LHCN-M2 (cell line): ENCODE measurements around the gene PTPN11. TPM values are rescaled to one million over a fixed set of nuclear protein-coding genes. Genes with fewer than 3 reads are reported as not detected.
"Not testable (repeated sequence)": the region's sequence is repeated elsewhere in the genome, so short reads cannot be mapped to it uniquely, and the experiment has no call there.

Experiments used
- DNase-seq: peaks from one replicate; pipeline ENCODE4 v3.0.0-alpha.2; 2012; ENCODE audit warnings: low read depth
- total RNA-seq: library from RNA; depleted of rRNA; stranded (reverse); fragments of >200 nt; gene quantifications from 2 replicates; pipeline ENCODE4 v1.2.3, GENCODE V29; 2014

The PTPN11 gene
- total RNA-seq, 1 experiment from 2014 or later: 97.0 TPM

DNA sequence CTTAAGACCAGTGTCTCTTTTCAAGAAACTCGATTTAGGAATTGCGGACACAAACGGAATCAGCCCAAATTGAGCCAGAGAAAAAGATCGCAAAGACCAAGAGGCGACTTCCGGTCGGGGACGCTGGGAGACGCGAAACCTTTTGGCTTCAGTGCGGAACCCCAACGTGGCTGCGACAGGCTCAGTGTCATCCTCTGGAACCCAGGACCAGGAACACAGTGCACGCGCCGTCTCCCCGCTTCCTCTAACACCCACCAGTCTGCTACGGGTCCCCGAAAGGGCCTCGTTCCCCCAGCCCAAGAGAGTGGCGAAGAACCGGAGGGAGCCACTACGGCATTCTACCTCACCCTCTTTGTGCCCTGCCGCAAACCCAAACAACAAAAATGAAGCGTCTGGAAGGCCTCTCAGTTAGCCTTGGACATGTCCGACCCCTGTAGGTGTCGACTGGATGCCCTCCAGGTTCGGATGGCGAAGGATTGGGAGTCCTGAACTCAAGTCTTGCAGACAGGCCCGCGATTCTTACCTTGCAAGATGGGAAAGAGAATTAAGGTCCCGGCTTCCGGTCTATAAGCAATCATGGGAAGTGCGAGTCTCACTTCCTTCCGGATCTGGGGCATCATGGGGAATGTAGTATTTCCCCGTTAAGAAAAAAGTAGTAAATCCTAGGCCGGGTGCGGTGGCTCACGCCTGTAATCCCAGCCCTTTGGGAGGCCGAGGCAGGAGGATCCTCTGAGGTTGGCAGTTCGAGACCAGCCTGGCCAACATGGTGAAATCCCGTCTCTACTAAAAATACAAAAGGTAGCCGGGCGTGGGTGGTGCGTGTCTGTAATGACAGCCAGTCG, 9.5 kb upstream of the PTPN11 start, which contains the start of gene RPL6:
Gene RPL6 (minus strand): TSS at position 542 of the 842 bp plus-strand sequence. CDS start 949 bp downstream, outside the sequence.
- peak; percentile 95 for DNase-seq

DNA sequence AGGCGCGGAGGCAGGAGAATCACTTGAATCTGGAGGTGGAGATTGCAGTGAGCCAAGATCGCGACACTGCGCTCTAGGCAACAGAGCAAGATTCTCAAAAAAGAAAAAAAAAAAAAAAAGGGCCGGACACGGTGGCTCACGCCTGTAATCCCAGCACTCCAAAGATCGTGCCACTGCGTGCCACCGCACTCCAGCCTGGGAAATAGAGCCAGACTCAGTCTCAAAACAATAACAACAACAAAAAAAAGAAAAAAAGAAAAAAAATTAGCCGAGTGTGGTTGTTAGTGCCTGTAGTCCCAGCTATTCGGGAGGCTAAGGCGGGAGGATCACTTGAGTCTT, 8.9 kb upstream of the PTPN11 start:
- DNase-seq: no peak

GRCh38 chr12:112413855-112414625, 4.7 kb upstream of the PTPN11 start:
- no peak for DNase-seq

GRCh38 chr12:112415457-112415856, 3.3 kb upstream of the PTPN11 start:
- not testable (repeated sequence) for DNase-seq

DNA sequence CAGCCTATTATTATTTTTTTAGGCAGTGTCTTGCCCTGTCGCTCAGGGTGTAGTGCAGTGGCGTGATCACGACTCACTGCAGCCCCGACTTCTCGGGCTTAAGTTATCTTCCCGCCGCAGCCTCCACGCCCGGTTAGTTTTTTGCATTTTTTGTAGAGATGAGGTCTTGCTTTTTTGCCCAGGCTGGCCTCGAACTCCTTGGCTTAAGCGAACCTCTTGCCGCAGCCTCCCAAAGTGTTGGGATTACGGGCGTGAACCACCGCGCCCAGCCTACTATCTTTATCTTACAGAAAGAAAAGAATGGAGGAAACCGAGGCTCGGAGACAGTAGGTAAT, 507 bp upstream of the PTPN11 start:
- no peak for DNase-seq

- peak; percentile 72 for DNase-seq
These were observed 768 bp downstream of the PTPN11 start for GRCh38 chr12:112419297-112420133.

GRCh38 chr12:112420740-112421139, 2.0 kb downstream of the PTPN11 start:
- no peak for DNase-seq

GRCh38 chr12:112421363-112421762, 2.6 kb downstream of the PTPN11 start:
- no peak for DNase-seq

DNA sequence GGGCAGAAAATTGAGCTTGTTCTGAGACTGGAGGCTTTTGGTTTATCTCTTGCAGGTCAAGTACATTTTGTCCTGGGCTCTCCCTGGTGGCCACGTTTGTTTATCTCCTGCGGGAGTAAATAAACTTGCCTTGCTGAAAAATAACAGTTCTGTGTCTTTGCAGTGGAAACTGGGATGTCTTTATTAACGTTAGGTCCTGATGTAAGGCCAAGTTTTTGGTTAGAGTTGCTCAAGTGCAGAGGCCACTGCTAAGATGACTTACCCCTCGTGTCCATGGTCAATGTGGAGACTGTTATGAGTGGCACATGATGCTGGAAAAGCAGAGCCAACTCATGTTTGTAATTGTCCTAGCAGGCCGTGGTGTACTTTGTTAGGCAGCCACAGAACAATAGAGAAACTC, 3.8 kb downstream of the PTPN11 start:
- peak; percentile 23 for DNase-seq

- DNase-seq: no peak
These were observed 5.4 kb downstream of the PTPN11 start for GRCh38 chr12:112424126-112424525.

- DNase-seq: no peak
These were observed 7.0 kb downstream of the PTPN11 start for GRCh38 chr12:112425582-112426382.

DNA sequence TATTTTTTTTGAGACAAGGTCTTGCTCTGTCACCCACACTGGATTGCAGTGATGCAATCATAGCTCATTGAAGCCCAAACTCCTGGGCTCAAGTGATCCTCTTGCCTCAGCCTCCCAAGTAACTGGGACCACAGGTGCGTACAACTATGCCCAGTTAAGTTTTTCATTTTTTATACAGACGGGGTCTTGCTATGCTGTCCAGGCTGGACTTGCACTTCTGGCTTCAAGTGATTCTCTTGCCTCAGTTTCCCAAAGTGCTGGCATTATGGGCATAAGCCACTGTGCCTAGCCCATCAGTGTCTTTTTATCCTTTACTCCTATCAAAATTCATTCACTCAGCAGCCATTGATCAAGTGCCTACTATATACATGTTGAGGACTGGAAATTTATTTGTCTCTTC, 9.0 kb downstream of the PTPN11 start:
- DNase-seq: no peak

- DNase-seq: no peak
These were observed 12.2 kb downstream of the PTPN11 start for GRCh38 chr12:112430929-112431328.

DNA sequence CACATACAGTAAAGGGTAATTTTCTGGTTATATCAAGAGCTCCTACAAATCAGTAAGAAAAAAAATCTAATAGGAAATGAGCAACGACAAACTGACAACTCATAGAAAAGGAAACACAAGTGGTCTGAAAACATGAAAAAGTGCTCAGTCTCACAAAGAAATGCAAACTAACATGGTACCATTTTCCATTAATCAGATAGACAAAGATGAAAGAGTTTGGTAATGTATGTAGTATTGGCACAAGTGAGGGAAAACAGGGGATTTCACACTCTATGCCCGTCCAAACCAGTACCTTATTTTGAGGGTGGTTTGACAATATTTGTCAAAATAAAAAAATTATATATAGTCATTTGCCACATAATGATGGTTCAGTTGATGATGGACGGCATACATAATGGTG, 13.2 kb downstream of the PTPN11 start:
- DNase-seq: no peak

DNA sequence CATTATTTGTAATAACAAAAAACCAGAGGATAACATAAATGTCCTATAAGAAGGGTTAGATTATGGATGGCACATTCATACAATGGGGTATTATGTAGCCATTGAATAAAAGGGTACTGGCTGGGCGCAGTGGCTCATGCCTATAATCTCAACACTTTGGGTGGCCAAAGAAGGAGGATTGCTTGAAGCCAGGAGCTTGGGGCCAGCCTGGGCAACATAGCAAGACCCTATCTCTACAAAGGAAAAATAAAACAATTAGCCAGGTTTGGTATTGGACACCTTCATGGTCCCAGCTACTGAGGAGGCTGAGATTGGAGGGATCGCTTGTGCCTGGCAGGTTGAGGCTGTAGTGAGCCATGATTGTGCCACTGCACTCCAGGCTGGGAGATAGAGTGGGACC, 14.8 kb downstream of the PTPN11 start:
- no peak for DNase-seq

GRCh38 chr12:112438645-112439044, 19.9 kb downstream of the PTPN11 start:
- not testable (repeated sequence) for DNase-seq

DNA sequence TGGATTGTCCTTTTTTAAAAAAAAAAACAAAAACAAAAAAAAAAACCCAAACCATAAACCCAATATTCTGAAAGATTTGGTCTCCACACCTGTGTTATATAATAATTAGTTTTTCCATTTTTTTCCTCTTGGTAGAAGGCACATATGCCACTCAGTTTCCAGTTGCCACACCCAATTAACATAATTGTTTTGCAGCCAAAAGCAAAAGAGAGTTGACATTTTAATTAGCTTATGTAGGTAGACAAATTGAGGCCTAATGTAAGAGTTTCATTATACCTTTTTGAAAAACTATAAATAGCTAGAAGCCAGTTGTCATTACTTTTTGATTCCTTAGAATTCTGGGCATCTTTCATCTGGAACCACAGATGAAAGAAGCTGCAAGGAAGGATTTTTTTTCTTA, 21.0 kb downstream of the PTPN11 start:
- no peak for DNase-seq

- DNase-seq: peak; percentile 13
These were observed 21.9 kb downstream of the PTPN11 start for GRCh38 chr12:112440653-112441052.

GRCh38 chr12:112443916-112444315, 25.2 kb downstream of the PTPN11 start:
- DNase-seq: no peak

DNA sequence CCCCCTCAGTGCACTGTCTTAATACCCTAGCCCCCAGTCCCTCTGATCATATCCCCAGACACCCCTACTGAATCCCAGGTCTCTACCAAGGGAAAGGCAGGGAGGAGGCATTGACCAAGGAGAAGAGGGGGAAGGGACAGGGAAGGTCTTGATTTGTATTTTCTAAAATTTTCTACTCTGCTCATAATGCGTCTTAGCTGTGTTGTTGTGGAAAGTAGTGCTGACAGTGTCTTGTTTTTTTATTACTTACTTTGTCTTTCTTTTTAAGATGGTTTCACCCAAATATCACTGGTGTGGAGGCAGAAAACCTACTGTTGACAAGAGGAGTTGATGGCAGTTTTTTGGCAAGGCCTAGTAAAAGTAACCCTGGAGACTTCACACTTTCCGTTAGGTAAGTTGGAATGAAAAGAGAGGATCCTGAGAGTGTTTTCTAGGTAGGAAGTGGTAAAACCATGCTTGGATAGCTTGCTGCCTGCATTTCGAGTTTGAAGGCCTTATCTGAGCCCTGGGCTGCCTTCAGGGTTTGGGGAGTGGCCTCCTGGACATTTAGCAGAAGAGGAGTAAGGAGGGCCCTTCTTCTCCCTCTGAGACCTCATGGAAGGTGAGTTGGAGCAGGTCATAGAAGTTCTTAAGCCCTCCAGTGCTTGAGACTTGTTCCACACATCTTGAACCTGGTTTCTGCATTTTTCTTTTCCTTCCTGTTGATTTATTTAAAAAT, 27.4 kb downstream of the PTPN11 start:
- DNase-seq: no peak

DNA sequence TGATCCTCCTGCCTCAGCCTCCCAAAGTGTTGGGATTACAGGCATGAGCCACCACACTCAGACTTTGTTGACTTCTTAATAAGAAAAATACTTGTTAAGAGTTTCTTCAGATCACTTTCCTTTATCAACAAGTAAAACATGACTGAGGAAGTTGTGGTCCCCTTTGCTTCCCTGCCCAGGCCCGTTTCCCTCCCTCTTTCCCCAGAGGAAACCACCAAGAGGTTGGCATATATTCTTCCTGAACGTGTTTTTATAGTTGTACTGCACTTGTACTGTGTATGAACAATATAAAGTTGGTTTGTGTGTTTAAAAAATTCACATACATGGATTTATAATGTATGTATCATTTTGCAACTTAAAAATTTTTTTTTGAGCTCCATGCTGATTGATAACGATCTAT, 28.4 kb downstream of the PTPN11 start:
- no peak for DNase-seq
